HL-60 (cell line): ENCODE measurements around the gene RUBCN.
A peak's percentile ranks its signal among the peaks of the same experiment; 100 is the strongest.

Experiments
- GABPA ChIP-seq: IDR thresholded peaks from 2 replicates; pipeline ENCODE4 v1.6.1; 2012; ENCODE audit warnings: low read depth
- SPI1 ChIP-seq: IDR thresholded peaks from 2 replicates; pipeline ENCODE4 v1.6.1; 2012; ENCODE audit warnings: low read depth, mild to moderate bottlenecking, borderline replicate concordance
- TF ChIP-seq, protein P1 (sequence below): IDR thresholded peaks from one replicate; pipeline ENCODE4 v1.5.1; 2011; ENCODE audit warnings: low read length, control low read depth, inconsistent platforms; ENCODE audit not compliant: insufficient read depth

DNA sequence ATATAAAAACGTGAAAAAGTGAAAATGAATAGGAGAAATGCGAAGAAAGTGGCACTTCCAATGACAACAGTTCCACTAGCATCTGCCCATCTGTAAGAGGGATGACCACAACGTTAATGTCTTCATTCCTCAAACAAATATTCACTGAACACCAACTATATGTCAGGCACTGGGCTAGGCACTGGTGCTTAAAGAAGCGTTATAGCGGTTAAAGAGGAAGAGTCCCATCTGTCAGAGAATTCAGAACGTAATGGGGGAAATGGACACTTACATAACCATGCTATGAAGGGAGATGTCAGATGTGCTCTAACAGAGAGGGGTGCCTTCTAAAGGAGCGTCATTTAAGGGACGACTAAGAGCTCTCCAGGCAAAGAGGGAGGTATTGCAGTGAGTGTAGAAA is 8.2 kb downstream of the RUBCN start:
- TF ChIP-seq, protein P1, sequence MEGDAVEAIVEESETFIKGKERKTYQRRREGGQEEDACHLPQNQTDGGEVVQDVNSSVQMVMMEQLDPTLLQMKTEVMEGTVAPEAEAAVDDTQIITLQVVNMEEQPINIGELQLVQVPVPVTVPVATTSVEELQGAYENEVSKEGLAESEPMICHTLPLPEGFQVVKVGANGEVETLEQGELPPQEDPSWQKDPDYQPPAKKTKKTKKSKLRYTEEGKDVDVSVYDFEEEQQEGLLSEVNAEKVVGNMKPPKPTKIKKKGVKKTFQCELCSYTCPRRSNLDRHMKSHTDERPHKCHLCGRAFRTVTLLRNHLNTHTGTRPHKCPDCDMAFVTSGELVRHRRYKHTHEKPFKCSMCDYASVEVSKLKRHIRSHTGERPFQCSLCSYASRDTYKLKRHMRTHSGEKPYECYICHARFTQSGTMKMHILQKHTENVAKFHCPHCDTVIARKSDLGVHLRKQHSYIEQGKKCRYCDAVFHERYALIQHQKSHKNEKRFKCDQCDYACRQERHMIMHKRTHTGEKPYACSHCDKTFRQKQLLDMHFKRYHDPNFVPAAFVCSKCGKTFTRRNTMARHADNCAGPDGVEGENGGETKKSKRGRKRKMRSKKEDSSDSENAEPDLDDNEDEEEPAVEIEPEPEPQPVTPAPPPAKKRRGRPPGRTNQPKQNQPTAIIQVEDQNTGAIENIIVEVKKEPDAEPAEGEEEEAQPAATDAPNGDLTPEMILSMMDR, result no peak
- TF ChIP-seq GABPA (no peak), SPI1 (peak; percentile 21; the same call in 1 of the 2 replicates)
